CD4-positive, alpha-beta T cell treated with Interleukin-15 for 4 hours (primary cell): Measurements from ENCODE around the gene POU6F2.
"Not testable (repeated sequence)": the region's sequence is repeated elsewhere in the genome, so short reads cannot be mapped to it uniquely, and the experiment has no call there.

Source experiments
- DNase-seq: peaks from one replicate; pipeline ENCODE4 v3.0.0-alpha.2; 2020; ENCODE audit warnings: low spot score

POU6F2 gene

DNA sequence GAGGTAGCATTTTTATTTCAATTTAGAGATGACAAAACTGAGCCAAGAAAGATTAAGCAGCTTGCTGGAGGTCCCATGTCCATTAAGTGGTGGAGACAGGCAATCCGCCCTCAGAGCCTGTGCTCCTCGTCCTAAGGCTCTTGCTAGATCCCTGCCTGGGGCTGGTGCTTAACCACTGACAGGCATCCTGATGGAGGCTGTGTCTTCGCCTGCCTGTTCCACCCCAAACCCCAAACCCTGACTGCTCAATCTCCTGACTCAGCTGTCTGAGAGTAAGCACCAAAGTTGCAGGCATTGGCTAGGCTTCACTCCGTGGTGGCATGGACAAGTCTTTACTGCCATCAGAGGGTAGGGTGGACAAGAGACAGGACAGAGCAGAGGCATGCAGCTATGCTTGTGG, 209.4 kb downstream of the POU6F2 start:
- DNase-seq: no peak

- no peak for DNase-seq
Observed at GRCh38 chr7:39192476-39192875, 214.8 kb downstream of the POU6F2 start.

- not testable (repeated sequence) for DNase-seq
Observed at GRCh38 chr7:39194388-39194787, 216.7 kb downstream of the POU6F2 start.

DNA sequence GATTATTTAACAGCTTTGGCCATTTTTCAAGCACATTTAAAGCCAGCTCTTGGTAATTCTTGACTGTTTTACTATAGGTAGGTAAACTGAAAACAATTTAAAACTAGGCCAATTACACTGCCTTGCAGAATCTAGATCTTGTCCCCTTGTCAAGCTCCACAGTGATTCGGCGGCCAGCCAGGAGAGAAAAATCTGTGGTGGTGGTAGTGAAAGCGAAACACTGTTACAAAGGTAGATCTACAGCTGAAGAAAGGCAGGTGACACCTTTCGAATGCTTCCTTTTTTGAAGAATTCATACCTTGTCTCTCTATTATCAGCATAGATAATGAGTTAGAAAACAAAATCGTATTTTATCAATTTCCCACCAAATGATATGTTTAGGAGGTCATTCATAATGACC, 218.3 kb downstream of the POU6F2 start:
- no peak for DNase-seq

GRCh38 chr7:39197831-39198230, 220.1 kb downstream of the POU6F2 start:
- DNase-seq: no peak

DNA sequence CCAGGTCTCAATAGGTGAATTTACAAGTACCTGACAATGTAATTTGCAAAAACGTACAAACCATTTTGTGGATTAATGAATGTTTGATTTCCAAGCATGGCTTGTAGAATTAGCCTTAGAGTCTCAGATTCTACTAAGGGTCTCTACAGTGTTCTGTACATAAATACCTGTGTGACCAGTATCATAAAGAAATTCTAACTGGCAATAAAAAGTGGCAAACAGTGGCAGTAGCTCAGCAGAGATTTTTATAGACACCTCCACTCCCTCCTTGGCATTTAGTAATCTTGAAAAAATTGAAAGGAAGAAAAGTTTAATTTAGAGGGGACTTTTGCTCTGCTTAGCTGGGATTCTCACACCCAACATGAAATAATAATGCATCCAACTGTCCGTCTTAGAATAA, 220.8 kb downstream of the POU6F2 start:
- DNase-seq: no peak

GRCh38 chr7:39199006-39199405, 221.3 kb downstream of the POU6F2 start:
- no peak for DNase-seq

- DNase-seq: no peak
Observed at GRCh38 chr7:39199951-39200350, 222.2 kb downstream of the POU6F2 start.

GRCh38 chr7:39202041-39202440, 224.3 kb downstream of the POU6F2 start:
- DNase-seq: no peak

DNA sequence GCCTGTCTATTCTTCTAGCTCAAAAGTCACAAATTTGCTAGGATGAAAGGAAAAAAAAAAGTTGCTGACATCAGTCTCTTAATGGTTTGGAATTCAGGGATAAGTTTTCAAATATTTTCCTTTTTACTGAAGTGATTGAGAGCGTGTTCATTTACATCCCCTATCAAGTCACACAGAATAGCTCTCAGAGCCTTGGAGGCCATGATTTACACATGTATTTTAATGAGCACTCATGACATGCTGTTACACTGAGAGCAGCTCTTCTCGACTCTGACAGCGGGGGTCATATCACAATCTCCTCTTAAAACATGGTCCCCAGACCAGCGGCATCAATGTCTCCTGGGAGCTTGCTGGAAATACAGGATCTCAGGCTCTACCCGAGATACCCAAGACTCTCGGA, 232.7 kb downstream of the POU6F2 start:
- DNase-seq: no peak

DNA sequence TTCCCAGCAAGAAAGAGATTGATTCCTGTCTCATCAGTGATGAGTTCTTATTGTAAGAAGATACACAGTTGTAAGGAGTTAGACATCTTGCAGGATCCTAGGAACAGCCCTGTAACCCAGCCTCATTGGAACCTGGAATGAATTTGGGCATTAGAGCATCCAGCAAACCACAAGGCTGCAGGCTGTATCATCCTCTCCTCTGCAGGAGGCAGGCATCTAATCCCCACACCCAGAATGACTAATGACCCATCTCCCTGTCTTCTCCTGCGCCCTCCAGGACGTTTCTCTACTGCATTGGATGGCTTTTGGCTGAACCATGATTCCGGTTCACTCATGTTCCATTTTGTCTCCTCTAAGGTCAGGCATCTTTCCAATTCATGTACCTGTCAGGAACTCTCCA, 233.9 kb downstream of the POU6F2 start:
- DNase-seq: no peak

GRCh38 chr7:39212876-39213275, 235.2 kb downstream of the POU6F2 start:
- DNase-seq: no peak

DNA sequence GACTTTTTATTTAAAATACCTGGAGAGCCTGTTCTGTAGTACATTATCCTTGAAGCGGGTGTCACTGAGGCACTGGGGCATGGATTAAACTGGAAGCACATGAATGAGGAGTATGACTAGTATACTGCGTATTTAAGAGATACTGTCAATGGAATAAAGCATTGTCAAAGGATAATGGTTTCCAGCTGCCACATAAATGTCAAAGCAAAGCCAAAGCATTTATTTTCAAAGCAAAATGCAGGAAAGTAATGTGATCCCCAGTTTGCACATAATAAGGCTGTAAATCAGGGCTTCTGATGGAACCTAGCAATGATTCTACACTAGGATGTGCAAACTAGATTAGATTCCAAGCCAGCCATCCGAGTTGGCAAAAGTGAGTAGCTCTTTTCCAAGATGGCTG, 240.1 kb downstream of the POU6F2 start:
- no peak for DNase-seq

DNA sequence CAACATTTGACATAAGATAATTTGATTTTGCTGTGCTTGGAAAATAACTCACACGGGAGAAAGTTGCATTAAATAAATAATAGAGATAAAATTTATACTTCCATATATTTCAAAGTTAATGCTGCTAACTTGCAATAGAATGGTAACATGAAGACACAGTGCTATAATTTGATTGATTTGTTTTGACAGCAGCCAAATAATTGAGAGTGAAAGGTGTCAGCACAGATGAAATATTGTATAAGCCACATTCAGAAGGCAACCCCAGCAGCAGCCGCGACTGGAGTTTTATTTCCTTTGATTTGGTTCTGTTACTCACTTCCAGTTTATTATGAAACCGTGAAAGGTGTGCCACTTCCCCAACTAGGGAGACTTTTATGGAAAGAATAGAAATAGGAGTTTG, 242.2 kb downstream of the POU6F2 start:
- no peak for DNase-seq

DNA sequence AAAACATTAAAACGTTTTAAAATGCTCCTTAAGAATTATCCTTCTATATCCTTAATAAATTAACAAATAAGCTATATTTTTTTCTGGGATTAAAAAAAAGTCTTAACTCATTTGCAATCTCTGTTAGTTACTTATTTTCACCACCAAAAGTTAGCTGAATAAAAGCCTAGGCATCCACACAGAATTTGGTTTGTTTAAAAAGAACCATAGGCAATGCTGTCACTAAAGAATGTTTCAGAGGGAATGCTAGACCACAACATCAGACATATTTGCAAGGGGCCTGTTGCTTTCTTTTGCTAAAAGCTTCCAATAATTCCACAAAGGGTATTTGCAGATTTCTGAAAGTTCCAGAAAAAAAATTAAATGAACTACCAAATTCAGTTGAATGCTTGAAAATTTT, 244.2 kb downstream of the POU6F2 start:
- no peak for DNase-seq

DNA sequence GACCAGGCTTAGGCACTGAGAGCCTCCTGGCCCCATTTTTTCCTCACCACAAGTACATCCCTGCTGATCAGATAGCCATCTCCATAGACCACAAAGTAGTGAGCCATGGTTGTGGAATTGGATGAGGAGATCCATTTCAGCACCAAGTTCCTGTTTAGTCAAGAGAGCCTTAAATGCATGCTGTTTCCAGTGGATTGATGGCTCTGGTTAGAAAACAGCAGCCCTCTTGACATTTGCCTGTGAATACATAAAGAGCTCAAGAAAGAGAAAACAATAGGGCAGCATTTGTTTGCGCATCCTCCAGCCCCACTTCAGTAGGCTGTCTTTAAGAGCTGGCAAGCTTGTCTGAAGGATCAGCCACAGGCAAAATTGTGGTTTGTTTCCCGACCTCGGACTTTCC, 251.2 kb downstream of the POU6F2 start:
- no peak for DNase-seq

GRCh38 chr7:39233851-39234529, 256.3 kb downstream of the POU6F2 start:
- DNase-seq: no peak

- no peak for DNase-seq
Observed at GRCh38 chr7:39238234-39238869, 260.6 kb downstream of the POU6F2 start.

DNA sequence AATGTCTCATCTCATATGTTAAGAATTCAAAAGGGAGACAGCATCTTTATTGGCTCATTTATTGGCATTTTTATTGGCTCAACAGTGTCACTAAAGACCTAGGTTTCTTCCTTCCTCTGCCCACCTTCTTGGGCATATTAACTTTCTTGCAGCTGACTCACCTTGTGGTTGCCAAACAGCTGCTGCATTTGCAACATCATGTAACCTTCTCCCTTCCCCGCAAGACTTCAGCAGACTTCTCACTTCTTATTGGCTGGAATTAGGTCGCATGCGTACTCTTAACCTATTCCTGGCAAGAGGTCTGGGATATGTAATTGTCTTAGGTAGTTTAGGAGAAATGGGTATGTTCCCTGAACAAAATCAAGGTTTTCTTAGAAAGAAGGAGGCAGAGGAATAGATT, 263.2 kb downstream of the POU6F2 start:
- DNase-seq: no peak

DNA sequence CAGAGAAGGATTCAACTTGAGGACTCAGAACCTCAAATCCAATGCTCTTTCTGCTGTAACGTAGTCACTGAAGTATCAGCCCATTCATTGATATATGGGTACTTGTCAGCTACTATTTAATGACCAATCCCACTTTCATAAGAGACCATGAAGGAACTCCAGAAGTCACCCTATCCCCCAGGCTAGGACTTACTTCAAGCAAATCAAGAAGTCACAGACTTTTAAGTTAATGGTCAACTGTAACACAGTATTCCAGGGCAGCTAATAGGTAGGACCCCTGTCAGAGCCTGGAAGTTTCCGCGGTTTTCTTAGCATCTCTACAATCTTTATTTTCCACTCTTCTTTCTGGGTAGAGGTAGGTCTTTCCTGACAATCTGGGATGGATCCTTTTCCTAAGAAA, 269.9 kb downstream of the POU6F2 start:
- no peak for DNase-seq

- DNase-seq: no peak
Observed at GRCh38 chr7:39248041-39248691, 270.5 kb downstream of the POU6F2 start.

GRCh38 chr7:39248692-39249090, 271.0 kb downstream of the POU6F2 start:
- DNase-seq: no peak

- DNase-seq: no peak
Observed at GRCh38 chr7:39249635-39250152, 272.0 kb downstream of the POU6F2 start.
